Psoas muscle (tissue), 7 donors: ENCODE data around the gene STAG3. TPM values are rescaled to one million over a fixed set of nuclear protein-coding genes. Genes with fewer than 3 reads are reported as not detected.

Source experiments
- polyA plus RNA-seq, 3 donors: library from polyadenylated mRNA; stranded (reverse); fragments of 200-250 nt; gene quantifications; one replicate each; pipeline ENCODE4 v1.2.3, GENCODE V29; 2013
- total RNA-seq, 4 donors: library from RNA; stranded (reverse); fragmentation: NEBNext Ultra II Directional in 2 of 4; extraction: Animal tissue kit (Norgen Biotek cat#: 25700) in 2 of 4; gene quantifications; one replicate each; pipeline versions ENCODE4 v1.2.1 to v1.2.4, GENCODE V29; 2021 to 2023
- donor health status: healthy with polysubstance abuse.
- donor health status: DM: no; HTN: no; CAD: no; lungs with moderate emphysema.
- donor health status: Bipolar disorder and iron deficiency.
- donor health status: healthy.
- donor health status: DM: no; HTN: no; CAD: no.
- donor health status: DM: no; HTN: no; CAD: no.
- donor health status: DM: yes; HTN: yes; CAD: no.

The STAG3 gene
- total and polyA plus RNA-seq, 7 donors, result 0.18 to 0.86 (median 0.50) TPM

Other genes starting within 250 kb of the STAG3 start
- gene GJC3, start 248.3 kb upstream of the STAG3 start, total RNA-seq, result under 1 TPM in 1 of 4 donors, not detected in 3; 0.34 TPM
- gene GJC3, start 248.3 kb upstream of the STAG3 start, polyA plus RNA-seq, result under 1 TPM; 0.08 to 0.52 (median 0.08) TPM
- under 1 TPM; 0.49 to 0.82 (median 0.59) TPM for gene AZGP1, start 201.9 kb upstream of the STAG3 start, total RNA-seq
- gene AZGP1, start 201.9 kb upstream of the STAG3 start, polyA plus RNA-seq, result 1 to 10 TPM in 2 of 3 donors, under 1 TPM in 1; 0.73 to 2.4 (median 1.6) TPM
- 10 to 100 TPM; 38.5 to 40.2 (median 38.9) TPM for gene ZKSCAN1, start 162.3 kb upstream of the STAG3 start, total RNA-seq
- gene ZKSCAN1, start 162.3 kb upstream of the STAG3 start, polyA plus RNA-seq, result 10 to 100 TPM in 1 of 3 donors, 1 to 10 TPM in 2; 5.7 to 15.8 (median 8.8) TPM
- gene ZSCAN21, start 128.1 kb upstream of the STAG3 start, total RNA-seq, result 10 to 100 TPM in 3 of 4 donors, 1 to 10 TPM in 1; 9.9 to 20.3 (median 11.7) TPM
- gene ZSCAN21, start 128.1 kb upstream of the STAG3 start, polyA plus RNA-seq, result 10 to 100 TPM in 2 of 3 donors, 1 to 10 TPM in 1; 6.8 to 25.6 (median 16.2) TPM
- 10 to 100 TPM; 14.6 to 23.8 (median 17.1) TPM for gene ZNF3, start 96.2 kb upstream of the STAG3 start, total RNA-seq
- 10 to 100 TPM; 11.2 to 26.4 (median 15.1) TPM for gene ZNF3, start 96.2 kb upstream of the STAG3 start, polyA plus RNA-seq
- 100 to 1,000 TPM in 3 of 4 donors, 10 to 100 TPM in 1; 82.9 to 130 (median 111) TPM for gene COPS6, start 88.9 kb upstream of the STAG3 start, total RNA-seq
- 100 to 1,000 TPM; 104 to 145 (median 126) TPM for gene COPS6, start 88.9 kb upstream of the STAG3 start, polyA plus RNA-seq
- gene MCM7, start 76.5 kb upstream of the STAG3 start, total RNA-seq, result 10 to 100 TPM; 24.6 to 34.0 (median 30.6) TPM
- 10 to 100 TPM; 33.3 to 40.6 (median 33.8) TPM for gene MCM7, start 76.5 kb upstream of the STAG3 start, polyA plus RNA-seq
- 10 to 100 TPM in 2 of 4 donors, 1 to 10 TPM in 2; 8.8 to 12.9 (median 10.8) TPM for gene AP4M1, start 76.3 kb upstream of the STAG3 start, total RNA-seq
- gene AP4M1, start 76.3 kb upstream of the STAG3 start, polyA plus RNA-seq, result 10 to 100 TPM; 10.9 to 19.2 (median 14.5) TPM
- gene TAF6, start 58.6 kb upstream of the STAG3 start, total RNA-seq, result 10 to 100 TPM; 26.8 to 40.5 (median 31.7) TPM
- 10 to 100 TPM; 31.4 to 58.4 (median 34.8) TPM for gene TAF6, start 58.6 kb upstream of the STAG3 start, polyA plus RNA-seq
- 1 to 10 TPM; 2.2 to 3.9 (median 2.5) TPM for gene CNPY4, start 58.3 kb upstream of the STAG3 start, total RNA-seq
- 1 to 10 TPM; 2.9 to 7.0 (median 4.4) TPM for gene CNPY4, start 58.3 kb upstream of the STAG3 start, polyA plus RNA-seq
- 1 to 10 TPM in 3 of 4 donors, under 1 TPM in 1; 0.91 to 2.6 (median 1.7) TPM for gene MBLAC1, start 51.0 kb upstream of the STAG3 start, total RNA-seq
- gene MBLAC1, start 51.0 kb upstream of the STAG3 start, polyA plus RNA-seq, result 1 to 10 TPM; 1.8 to 3.8 (median 2.7) TPM
- gene LAMTOR4, start 29.0 kb upstream of the STAG3 start, total RNA-seq, result 10 to 100 TPM; 48.7 to 74.6 (median 68.1) TPM
- 100 to 1,000 TPM; 118 to 141 (median 140) TPM for gene LAMTOR4, start 29.0 kb upstream of the STAG3 start, polyA plus RNA-seq
- gene TRAPPC14, start 19.2 kb upstream of the STAG3 start, total RNA-seq, result 10 to 100 TPM in 1 of 4 donors, 1 to 10 TPM in 3; 4.1 to 14.2 (median 7.4) TPM
- gene TRAPPC14, start 19.2 kb upstream of the STAG3 start, polyA plus RNA-seq, result 10 to 100 TPM in 1 of 3 donors, 1 to 10 TPM in 2; 5.2 to 13.1 (median 9.8) TPM
- gene GAL3ST4, start 9.3 kb upstream of the STAG3 start, total RNA-seq, result 1 to 10 TPM in 2 of 4 donors, under 1 TPM in 2; 0.23 to 3.8 (median 0.95) TPM
- under 1 TPM; 0.45 to 0.57 (median 0.52) TPM for gene GAL3ST4, start 9.3 kb upstream of the STAG3 start, polyA plus RNA-seq
- under 1 TPM; 0.16 to 0.77 (median 0.36) TPM for gene GPC2, start 537 bp upstream of the STAG3 start, total RNA-seq
- under 1 TPM; 0.30 to 0.38 (median 0.33) TPM for gene GPC2, start 537 bp upstream of the STAG3 start, polyA plus RNA-seq
- under 1 TPM in 1 of 4 donors, not detected in 3; 0.61 TPM for gene PVRIG, start 42.0 kb downstream of the STAG3 start, total RNA-seq
- under 1 TPM; 0.05 to 0.14 (median 0.06) TPM for gene PVRIG, start 42.0 kb downstream of the STAG3 start, polyA plus RNA-seq
- not detected for gene SPDYE3, start 129.8 kb downstream of the STAG3 start, total RNA-seq
- gene SPDYE3, start 129.8 kb downstream of the STAG3 start, polyA plus RNA-seq, result under 1 TPM in 2 of 3 donors, not detected in 1; 0.09 to 0.19 TPM
- gene PILRB, start 180.2 kb downstream of the STAG3 start, total RNA-seq, result 10 to 100 TPM; 11.3 to 19.2 (median 13.4) TPM
- gene PILRB, start 180.2 kb downstream of the STAG3 start, polyA plus RNA-seq, result 10 to 100 TPM; 11.2 to 17.9 (median 16.4) TPM
- 1 to 10 TPM; 2.1 to 2.7 (median 2.3) TPM for gene PILRA, start 195.6 kb downstream of the STAG3 start, total RNA-seq
- 1 to 10 TPM in 2 of 3 donors, under 1 TPM in 1; 0.93 to 2.8 (median 1.6) TPM for gene PILRA, start 195.6 kb downstream of the STAG3 start, polyA plus RNA-seq